Ammon's horn (tissue), 1 donor: ENCODE data around the gene MAGEE2.
"Not testable (repeated sequence)": the region's sequence is repeated elsewhere in the genome, so short reads cannot be mapped to it uniquely, and the experiment has no call there.

Experiments used
- DNase-seq: peaks from one replicate; pipeline ENCODE4 v3.0.0-alpha.2; 2016; ENCODE audit warnings: low spot score

The MAGEE2 gene

GRCh38 chrX:75784680-75785491 is at the start of gene MAGEE2:
Gene MAGEE2, minus strand, starts transcription at chrX:75785254. Its CDS starts 203 bp downstream, at chrX:75785051.
- DNase-seq: peak; percentile 39

DNA sequence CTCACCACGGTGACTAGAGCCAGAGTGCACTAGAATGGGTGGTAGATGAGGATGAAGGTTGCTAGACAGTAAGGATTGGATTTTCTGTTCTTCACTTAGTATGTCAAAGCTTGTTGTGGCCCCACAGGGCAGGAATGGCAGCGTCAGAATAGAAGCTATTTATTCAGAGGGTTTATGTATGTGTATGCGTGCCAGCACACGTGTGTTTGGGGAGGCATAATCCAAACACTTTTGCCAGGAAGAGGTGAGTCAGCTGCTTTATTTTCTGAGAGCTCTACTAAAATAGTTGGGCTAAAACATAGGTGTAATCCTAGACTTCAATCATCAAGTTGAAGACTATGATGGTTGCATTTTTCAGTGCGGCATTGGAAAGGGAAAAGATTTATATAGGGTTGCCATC is 1.2 kb upstream of the MAGEE2 start:
- no peak for DNase-seq

- DNase-seq: peak; percentile 68
Measured at GRCh38 chrX:75781611-75782010, 3.4 kb downstream of the MAGEE2 start.

DNA sequence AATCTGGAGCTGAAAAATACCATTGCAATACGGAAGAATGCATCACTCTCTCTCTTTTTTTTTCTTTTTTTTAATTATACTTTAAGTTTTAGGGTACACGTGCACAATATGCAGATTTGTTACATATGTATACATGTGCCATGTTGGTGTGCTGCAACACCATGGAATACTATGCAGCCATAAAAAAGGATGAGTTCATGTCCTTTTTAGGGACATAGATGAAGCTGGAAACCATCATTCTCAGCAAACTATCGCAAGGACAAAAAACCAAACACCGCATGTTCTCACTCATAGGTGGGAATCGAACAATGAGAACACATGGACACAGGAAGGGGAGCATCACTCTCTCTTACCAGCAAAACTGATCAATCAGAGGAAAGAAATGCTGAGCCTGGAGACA is 17.0 kb downstream of the MAGEE2 start:
- DNase-seq: not testable (repeated sequence)

- DNase-seq: no peak
Measured at GRCh38 chrX:75748431-75748830, 36.6 kb downstream of the MAGEE2 start.

- peak; percentile 8 for DNase-seq
Measured at GRCh38 chrX:75746891-75747639, 38.0 kb downstream of the MAGEE2 start.
